HepG2 (cell line): ENCODE measurements around the gene ATP13A4. TPM values are rescaled to one million over a fixed set of nuclear protein-coding genes. Genes with fewer than 3 reads are reported as not detected.

Source experiments
- ATAC-seq: fragments of 200-7000 bp; cut with Tn5 transposase; 3 replicates; pipeline ENCODE4 v1.9.1; 2020; ENCODE audit warnings: mild to moderate bottlenecking, moderate library complexity
- BruUV-seq: library from RNA; stranded (reverse); fragments of 400-500 nt; replicated peaks from 2 replicates; lab custom pipeline; 2021; lab: Mats Ljungman, UMichigan
- CTCF ChIA-PET: fragments of 300-600 bp; formaldehyde crosslinking; extraction: SDS; loops from one replicate; lab custom pipeline; 2021; ENCODE audit warnings: low total read pairs, inconsistent platforms, low intra/inter-chr PET ratio; lab: Yijun Ruan, JAX
- POLR2A ChIA-PET: fragments of 350-600 bp; sonication (Branson Sonifier 250); formaldehyde crosslinking; loops from one replicate; lab custom pipeline; 2020; ENCODE audit warnings: antibody characterized with exemption, inconsistent platforms; lab: Yijun Ruan, JAX
- DNase-seq: peaks from one replicate; pipeline ENCODE4 v3.0.0-alpha.2; 2015; ENCODE audit warnings: low spot score
- FAIRE-seq: peaks from 3 replicates; lab custom pipeline; 2011; peaks lifted over from hg19 to GRCh38; lab: Jason Lieb, UNC
- H2AFZ ChIP-seq: one replicate; pipeline ENCODE4 v1.6.1; 2011; ENCODE audit warnings: low read length, inconsistent platforms
- H3K27ac ChIP-seq: fragments of 300-600 bp; 3 replicates; pipeline ENCODE4 v1.8.0; 2011; ENCODE audit warnings: mixed run types, mild to moderate bottlenecking, mixed read lengths, low read length, inconsistent platforms; ENCODE audit not compliant: insufficient read depth; ENCODE audit errors: extremely low read length
- H3K27me3 ChIP-seq, 2 experiments: fragments of 200-600 bp in 1 of 2; 2 replicates in 1 of 2; 3 replicates in 1 of 2; pipeline versions ENCODE4 v1.6.0 to v1.8.0; 2011; ENCODE audit warnings: low read length in 2 of 2, mild to moderate bottlenecking in 2 of 2, moderate library complexity in 2 of 2, inconsistent platforms in 1 of 2; ENCODE audit not compliant: insufficient read depth in 2 of 2, control insufficient read depth in 1 of 2
- H3K36me3 ChIP-seq, 2 experiments: fragments of 200-600 bp in 1 of 2; replicated peaks in 1 of 2; 2 replicates in 1 of 2; 3 replicates in 1 of 2; pipeline versions ENCODE4 v1.5.1 to v1.8.0; 2011; ENCODE audit warnings: low read length in 2 of 2, inconsistent platforms in 1 of 2; ENCODE audit not compliant: insufficient read depth in 2 of 2, control insufficient read depth in 1 of 2
- H3K4me1 ChIP-seq: 2 replicates; pipeline ENCODE4 v1.5.1; 2012; ENCODE audit warnings: low read length, inconsistent platforms; ENCODE audit not compliant: insufficient read depth
- H3K4me2 ChIP-seq: 2 replicates; pipeline ENCODE4 v1.6.0; 2011; ENCODE audit warnings: low read depth, low read length, inconsistent platforms
- H3K4me3 ChIP-seq, 3 experiments: fragments of 200-600 bp in 1 of 3; sonication (generic), shearing (Covaris generic) in 1 of 3; replicated peaks in 1 of 3; 2 replicates each; pipeline ENCODE4 v1.5.1; 2011 to 2016; ENCODE audit warnings: low read length in 3 of 3, inconsistent platforms in 2 of 3, low read depth in 2 of 3, mild to moderate bottlenecking in 2 of 3, control low read depth in 1 of 3, mixed read lengths in 1 of 3; ENCODE audit not compliant: insufficient read depth in 1 of 3
- H3K79me2 ChIP-seq: one replicate; pipeline ENCODE4 v1.6.1; 2011; ENCODE audit warnings: low read length, inconsistent platforms; ENCODE audit not compliant: insufficient read depth
- H3K9ac ChIP-seq: 2 replicates; pipeline ENCODE4 v1.6.0; 2011; ENCODE audit warnings: mild to moderate bottlenecking, low read depth, low read length, inconsistent platforms; ENCODE audit not compliant: insufficient read depth
- H3K9me3 ChIP-seq: 2 replicates; pipeline ENCODE4 v1.5.1; 2012; ENCODE audit warnings: mild to moderate bottlenecking, low read length
- H4K20me1 ChIP-seq: 2 replicates; pipeline ENCODE4 v1.6.0; 2011; ENCODE audit warnings: inconsistent platforms, mild to moderate bottlenecking, low read length, moderate library complexity; ENCODE audit not compliant: insufficient read depth
- ARHGAP35 ChIP-seq: sonication (generic); formaldehyde crosslinking; IDR thresholded peaks from 2 replicates; pipeline ENCODE4 v1.9.0; 2022; ENCODE audit warnings: mild to moderate bottlenecking, inconsistent platforms, moderate library complexity, missing genetic modification reagents, borderline replicate concordance
- CEBPB ChIP-seq: IDR thresholded peaks from 2 replicates; pipeline ENCODE4 v1.6.1; 2011; ENCODE audit warnings: low read depth, low read length, improper control_type of control experiment, borderline replicate concordance
- IRX3 ChIP-seq: sonication (generic); formaldehyde crosslinking; IDR thresholded peaks from 2 replicates; pipeline ENCODE4 v1.8.1; 2023; ENCODE audit warnings: mild to moderate bottlenecking, low read depth, missing genetic modification reagents, borderline replicate concordance
- STAT5B ChIP-seq: sonication (generic); formaldehyde crosslinking; IDR thresholded peaks from 2 replicates; pipeline ENCODE4 v1.4.0; 2020; ENCODE audit warnings: missing genetic modification reagents
- TFDP1 ChIP-seq: IDR thresholded peaks from 2 replicates; pipeline ENCODE4 v1.6.1; 2016; ENCODE audit warnings: missing compliant biosample characterization, missing genetic modification reagents, borderline replicate concordance
- ZBTB33 ChIP-seq: sonication (generic); formaldehyde crosslinking; IDR thresholded peaks from 2 replicates; pipeline ENCODE4 v1.4.0; 2020; ENCODE audit warnings: missing genetic modification reagents
- WGBS: methylation state at CpG from one replicate; pipeline ENCODE4 v1.1.6; 2017; ENCODE audit warnings: low lambda C conversion rate; 5-methylcytosine and 5-hydroxymethylcytosine counted together
- in situ Hi-C: cut with HindIII; loops from 2 replicates; pipeline ENCODE4 v1.10.0; 2017; ENCODE audit warnings: low pct_unique_long_range_greater_than_20kb; ENCODE audit not compliant: extremely low pct_ligation_motif_present
- intact Hi-C: fragments of 100-400 bp; cut with micrococcal nuclease; formaldehyde crosslinking; loops from one replicate; pipeline ENCODE4 v1.10.0; 2022; ENCODE audit not compliant: unreplicated experiment
- polyA plus RNA-seq, 8 experiments: library from polyadenylated mRNA; depleted of rRNA in 3 of 8; stranded (reverse) in 7 of 8; unstranded in 1 of 8; fragments of >200 nt; fragmentation: Illumina TruSeq in 4 of 8; extraction: Trizol in 4 of 8; gene quantifications; 2 replicates each; pipeline versions ENCODE4 v1.2.1 to v1.2.3, GENCODE V29; 2011 to 2016; ENCODE audit warnings: low read depth in 4 of 8, missing spikeins in 1 of 8, mixed read lengths in 1 of 8; ENCODE audit not compliant: insufficient read depth in 1 of 8
- total RNA-seq, 5 experiments: library from RNA; depleted of rRNA; stranded (reverse); fragments of >200 nt; fragmentation: Illumina TruSeq; extraction: Trizol; gene quantifications; 2 replicates each; pipeline ENCODE4 v1.2.3, GENCODE V29; 2016; ENCODE audit warnings: low read depth in 1 of 5
- TF ChIP-seq, protein P1 (sequence below): sonication (generic); formaldehyde crosslinking; IDR thresholded peaks from 2 replicates; pipeline ENCODE4 v1.8.1; 2023; ENCODE audit warnings: missing genetic modification reagents, inconsistent platforms, borderline replicate concordance
- TF ChIP-seq, protein P2 (sequence below): sonication (generic); formaldehyde crosslinking; IDR thresholded peaks from 2 replicates; pipeline ENCODE4 v1.4.0; 2020; ENCODE audit warnings: missing genetic modification reagents
- TF ChIP-seq, protein P3 (sequence below): sonication (generic); formaldehyde crosslinking; conservative IDR thresholded peaks from 2 replicates; pipeline ENCODE4 v1.4.0; 2020; ENCODE audit warnings: mild to moderate bottlenecking, missing genetic modification reagents, moderate library complexity
- TF ChIP-seq, protein P4 (sequence below): sonication (generic); formaldehyde crosslinking; IDR thresholded peaks from 2 replicates; pipeline ENCODE4 v1.5.0; 2020; ENCODE audit warnings: missing genetic modification reagents
- TF ChIP-seq, protein P5 (sequence below): fragments of 450-650 bp; IDR thresholded peaks from 2 replicates; pipeline ENCODE4 v1.6.1; 2016

ATP13A4 gene
- total and polyA plus RNA-seq, 2 of the 13 experiments (the other 11 are each of a cell fraction or from before 2014, with no cell fraction given): 0.01 to 0.07 TPM

- Histone ChIP-seq H3K79me2 (no peaks in the 10 kb centered on the region), H3K4me1 (no peaks in the 10 kb centered on the region), H2AFZ (no peak overlapping the region), H4K20me1 (no peaks in the 10 kb centered on the region), H3K4me2 (no peak overlapping the region), H3K9me3 (no peaks in the 10 kb centered on the region), H3K27ac (no peak overlapping the region), H3K36me3 (no peaks in the 10 kb centered on the region), H3K4me3 (no peak overlapping the region), H3K27me3 (no peaks in the 10 kb centered on the region), H3K9ac (no peak overlapping the region)
- ATAC-seq (no peak), FAIRE-seq (no peak), DNase-seq (no peak)
- BruUV-seq: no TSS peak
- ChIA-PET CTCF (no interaction called here), POLR2A (no interaction called here)
- in situ Hi-C loops (loop anchor here (25.0 kb wide), 1 partner anchor 640 kb away; no protein-coding TSS in a partner anchor), intact Hi-C loops (no loop called here)
- 79% methylated on average over 4 of the region's 4 CpGs for WGBS
- TF ChIP-seq IRX3 (CRISPR knock-in tag) (no peak), CEBPB (no peak), TFDP1 (CRISPR knock-in tag) (no peak), STAT5B (CRISPR knock-in tag) (no peak), ZBTB33 (no peak), ARHGAP35 (no peak)
- TF ChIP-seq, protein P1, sequence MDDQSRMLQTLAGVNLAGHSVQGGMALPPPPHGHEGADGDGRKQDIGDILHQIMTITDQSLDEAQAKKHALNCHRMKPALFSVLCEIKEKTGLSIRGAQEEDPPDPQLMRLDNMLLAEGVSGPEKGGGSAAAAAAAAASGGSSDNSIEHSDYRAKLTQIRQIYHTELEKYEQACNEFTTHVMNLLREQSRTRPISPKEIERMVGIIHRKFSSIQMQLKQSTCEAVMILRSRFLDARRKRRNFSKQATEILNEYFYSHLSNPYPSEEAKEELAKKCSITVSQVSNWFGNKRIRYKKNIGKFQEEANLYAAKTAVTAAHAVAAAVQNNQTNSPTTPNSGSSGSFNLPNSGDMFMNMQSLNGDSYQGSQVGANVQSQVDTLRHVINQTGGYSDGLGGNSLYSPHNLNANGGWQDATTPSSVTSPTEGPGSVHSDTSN (CRISPR knock-in tag): no peak
- TF ChIP-seq, protein P2, sequence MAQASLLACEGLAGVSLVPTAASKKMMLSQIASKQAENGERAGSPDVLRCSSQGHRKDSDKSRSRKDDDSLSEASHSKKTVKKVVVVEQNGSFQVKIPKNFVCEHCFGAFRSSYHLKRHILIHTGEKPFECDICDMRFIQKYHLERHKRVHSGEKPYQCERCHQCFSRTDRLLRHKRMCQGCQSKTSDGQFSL (CRISPR knock-in tag): no peak
- TF ChIP-seq, protein P3, sequence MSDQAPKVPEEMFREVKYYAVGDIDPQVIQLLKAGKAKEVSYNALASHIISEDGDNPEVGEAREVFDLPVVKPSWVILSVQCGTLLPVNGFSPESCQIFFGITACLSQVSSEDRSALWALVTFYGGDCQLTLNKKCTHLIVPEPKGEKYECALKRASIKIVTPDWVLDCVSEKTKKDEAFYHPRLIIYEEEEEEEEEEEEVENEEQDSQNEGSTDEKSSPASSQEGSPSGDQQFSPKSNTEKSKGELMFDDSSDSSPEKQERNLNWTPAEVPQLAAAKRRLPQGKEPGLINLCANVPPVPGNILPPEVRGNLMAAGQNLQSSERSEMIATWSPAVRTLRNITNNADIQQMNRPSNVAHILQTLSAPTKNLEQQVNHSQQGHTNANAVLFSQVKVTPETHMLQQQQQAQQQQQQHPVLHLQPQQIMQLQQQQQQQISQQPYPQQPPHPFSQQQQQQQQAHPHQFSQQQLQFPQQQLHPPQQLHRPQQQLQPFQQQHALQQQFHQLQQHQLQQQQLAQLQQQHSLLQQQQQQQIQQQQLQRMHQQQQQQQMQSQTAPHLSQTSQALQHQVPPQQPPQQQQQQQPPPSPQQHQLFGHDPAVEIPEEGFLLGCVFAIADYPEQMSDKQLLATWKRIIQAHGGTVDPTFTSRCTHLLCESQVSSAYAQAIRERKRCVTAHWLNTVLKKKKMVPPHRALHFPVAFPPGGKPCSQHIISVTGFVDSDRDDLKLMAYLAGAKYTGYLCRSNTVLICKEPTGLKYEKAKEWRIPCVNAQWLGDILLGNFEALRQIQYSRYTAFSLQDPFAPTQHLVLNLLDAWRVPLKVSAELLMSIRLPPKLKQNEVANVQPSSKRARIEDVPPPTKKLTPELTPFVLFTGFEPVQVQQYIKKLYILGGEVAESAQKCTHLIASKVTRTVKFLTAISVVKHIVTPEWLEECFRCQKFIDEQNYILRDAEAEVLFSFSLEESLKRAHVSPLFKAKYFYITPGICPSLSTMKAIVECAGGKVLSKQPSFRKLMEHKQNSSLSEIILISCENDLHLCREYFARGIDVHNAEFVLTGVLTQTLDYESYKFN (CRISPR knock-in tag): no peak
- TF ChIP-seq, protein P4, sequence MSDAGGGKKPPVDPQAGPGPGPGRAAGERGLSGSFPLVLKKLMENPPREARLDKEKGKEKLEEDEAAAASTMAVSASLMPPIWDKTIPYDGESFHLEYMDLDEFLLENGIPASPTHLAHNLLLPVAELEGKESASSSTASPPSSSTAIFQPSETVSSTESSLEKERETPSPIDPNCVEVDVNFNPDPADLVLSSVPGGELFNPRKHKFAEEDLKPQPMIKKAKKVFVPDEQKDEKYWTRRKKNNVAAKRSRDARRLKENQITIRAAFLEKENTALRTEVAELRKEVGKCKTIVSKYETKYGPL: no peak
- TF ChIP-seq, protein P5, sequence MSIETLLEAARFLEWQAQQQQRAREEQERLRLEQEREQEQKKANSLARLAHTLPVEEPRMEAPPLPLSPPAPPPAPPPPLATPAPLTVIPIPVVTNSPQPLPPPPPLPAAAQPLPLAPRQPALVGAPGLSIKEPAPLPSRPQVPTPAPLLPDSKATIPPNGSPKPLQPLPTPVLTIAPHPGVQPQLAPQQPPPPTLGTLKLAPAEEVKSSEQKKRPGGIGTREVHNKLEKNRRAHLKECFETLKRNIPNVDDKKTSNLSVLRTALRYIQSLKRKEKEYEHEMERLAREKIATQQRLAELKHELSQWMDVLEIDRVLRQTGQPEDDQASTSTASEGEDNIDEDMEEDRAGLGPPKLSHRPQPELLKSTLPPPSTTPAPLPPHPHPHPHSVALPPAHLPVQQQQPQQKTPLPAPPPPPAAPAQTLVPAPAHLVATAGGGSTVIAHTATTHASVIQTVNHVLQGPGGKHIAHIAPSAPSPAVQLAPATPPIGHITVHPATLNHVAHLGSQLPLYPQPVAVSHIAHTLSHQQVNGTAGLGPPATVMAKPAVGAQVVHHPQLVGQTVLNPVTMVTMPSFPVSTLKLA: no peak
Observed at GRCh38 chr3:193451902-193452301, 102.8 kb downstream of the ATP13A4 start.
